B cell (primary cell): ENCODE measurements around the gene SIKE1. TPM values are rescaled to one million over a fixed set of nuclear protein-coding genes. Genes with fewer than 3 reads are reported as not detected.
"Not testable (repeated sequence)": the region's sequence is repeated elsewhere in the genome, so short reads cannot be mapped to it uniquely, and the experiment has no call there.

ENCODE experiments used
- ATAC-seq: fragments of 200-7000 bp; cut with Tn5 transposase; one replicate; pipeline ENCODE4 v1.10.0; 2021; ENCODE audit warnings: low read depth, mild to moderate bottlenecking, moderate number of reproducible peaks, moderate library complexity
- CTCF ChIA-PET: fragments of 350-600 bp; sonication (Branson Sonifier 250); formaldehyde crosslinking; loops from one replicate; lab custom pipeline; 2021; ENCODE audit warnings: antibody characterized with exemption, inconsistent platforms; lab: Charles Lee
- POLR2A ChIA-PET: fragments of 350-600 bp; sonication (Branson Sonifier 250); formaldehyde crosslinking; loops from one replicate; lab custom pipeline; 2021; ENCODE audit warnings: antibody characterized with exemption; lab: Charles Lee
- DNase-seq: peaks from one replicate; pipeline ENCODE4 v3.0.0; 2013
- H2AFZ ChIP-seq: 2 replicates; pipeline ENCODE4 v1.6.1; 2012; ENCODE audit warnings: mild to moderate bottlenecking, low read depth, low read length; ENCODE audit not compliant: insufficient read depth, poor library complexity, severe bottlenecking
- H3K27ac ChIP-seq, 2 donors: 1 replicate in 1 of 2; 2 replicates in 1 of 2; pipeline ENCODE4 v1.5.1; 2012 to 2013; ENCODE audit warnings: low read length in 2 of 2, mild to moderate bottlenecking in 2 of 2, moderate library complexity in 1 of 2
- H3K27me3 ChIP-seq, 4 experiments: fragments of 200-600 bp in 1 of 4; sonication (generic) in 1 of 4; replicated peaks in 1 of 4; 1 replicate in 2 of 4; 2 replicates in 2 of 4; pipeline versions ENCODE4 v1.6.1 to v1.7.0; 2013 to 2016; ENCODE audit warnings: low read length in 3 of 4, mild to moderate bottlenecking in 2 of 4, mixed read lengths in 1 of 4, moderate library complexity in 1 of 4; ENCODE audit not compliant: insufficient read depth in 4 of 4, control insufficient read depth in 3 of 4; ENCODE audit errors: control extremely low read depth in 1 of 4
- H3K36me3 ChIP-seq, 2 experiments: replicated peaks in 1 of 2; 1 replicate in 1 of 2; 2 replicates in 1 of 2; pipeline versions ENCODE4 v1.6.1 to v1.7.1; 2013; ENCODE audit warnings: low read length in 1 of 2; ENCODE audit not compliant: insufficient read depth in 2 of 2, control insufficient read depth in 1 of 2; ENCODE audit errors: control extremely low read depth in 1 of 2, extremely low read depth in 1 of 2
- H3K4me1 ChIP-seq, 2 donors: fragments of 200-600 bp in 1 of 2; sonication (generic) in 1 of 2; 1 replicate in 1 of 2; 2 replicates in 1 of 2; pipeline versions ENCODE4 v1.5.1 to v1.6.1; 2013 to 2017; ENCODE audit warnings: low read length in 2 of 2; ENCODE audit not compliant: control insufficient read depth in 2 of 2, insufficient read depth in 2 of 2
- H3K4me2 ChIP-seq: replicated peaks from 2 replicates; pipeline ENCODE3; 2012; ENCODE audit warnings: mild to moderate bottlenecking, low read depth, low read length; ENCODE audit not compliant: poor library complexity, severe bottlenecking
- H3K4me3 ChIP-seq, 5 experiments: fragments of 200-600 bp in 1 of 5; sonication (generic) in 1 of 5; 1 replicate in 3 of 5; 2 replicates in 2 of 5; pipeline versions ENCODE4 v1.5.1 to v1.7.0; 2011 to 2016; ENCODE audit warnings: low read length in 4 of 5, mild to moderate bottlenecking in 4 of 5, low read depth in 2 of 5, control low read depth in 1 of 5, moderate library complexity in 1 of 5; ENCODE audit not compliant: insufficient read depth in 1 of 5; ENCODE audit errors: control extremely low read depth in 1 of 5, extremely low read depth in 1 of 5
- H3K79me2 ChIP-seq: fragments of 200-600 bp; sonication (generic); one replicate; pipeline ENCODE4 v1.6.0; 2016; ENCODE audit warnings: low read length; ENCODE audit not compliant: control insufficient read depth, insufficient read depth
- H3K9ac ChIP-seq: fragments of 200-600 bp; sonication (generic); 2 replicates; pipeline ENCODE4 v1.6.1; 2017; ENCODE audit warnings: mild to moderate bottlenecking, low read length, moderate library complexity
- H3K9me3 ChIP-seq, 3 donors: one replicate each; pipeline versions ENCODE4 v1.6.1 to v1.7.1; 2013; ENCODE audit warnings: low read length in 2 of 3; ENCODE audit not compliant: control insufficient read depth in 2 of 3, insufficient read depth in 1 of 3; ENCODE audit errors: control extremely low read depth in 1 of 3
- H4K20me1 ChIP-seq: 2 replicates; pipeline ENCODE4 v1.6.0; 2012; ENCODE audit warnings: mild to moderate bottlenecking, low read length; ENCODE audit not compliant: insufficient read depth, control insufficient read depth, poor library complexity, severe bottlenecking
- H3K27ac Mint-ChIP-seq: one replicate; pipeline ENCODE4 v1.8.0; 2021; ENCODE audit warnings: mixed read lengths
- H3K27me3 Mint-ChIP-seq: one replicate; pipeline ENCODE4 v1.8.0; 2021; ENCODE audit warnings: mixed read lengths
- H3K4me1 Mint-ChIP-seq: one replicate; pipeline ENCODE4 v1.8.0; 2021; ENCODE audit warnings: mixed read lengths
- H3K4me3 Mint-ChIP-seq: one replicate; pipeline ENCODE4 v1.8.0; 2021; ENCODE audit warnings: mixed read lengths
- H3K9me3 Mint-ChIP-seq: one replicate; pipeline ENCODE4 v1.8.0; 2022; ENCODE audit warnings: mixed read lengths; ENCODE audit not compliant: insufficient read depth
- EZH2 ChIP-seq: IDR thresholded peaks from 2 replicates; pipeline ENCODE4 v1.6.1; 2012; ENCODE audit warnings: borderline replicate concordance, low read depth, mild to moderate bottlenecking, moderate library complexity, low read length; ENCODE audit not compliant: insufficient read depth, poor library complexity, severe bottlenecking
- WGBS: methylation state at CpG from one replicate; pipeline ENCODE4 v1.1.5; 2013; ENCODE audit warnings: missing lambda C conversion rate; ENCODE audit not compliant: insufficient coverage; 5-methylcytosine and 5-hydroxymethylcytosine counted together
- intact Hi-C: fragments of 100-400 bp; cut with micrococcal nuclease; formaldehyde crosslinking; loops from one replicate; pipeline ENCODE4 v1.10.0; 2022
- polyA plus RNA-seq: library from polyadenylated mRNA; depleted of rRNA; stranded (reverse); fragments of >200 nt; gene quantifications from 2 replicates; pipeline ENCODE4 v1.2.3, GENCODE V29; 2012
- total RNA-seq, 2 donors: library from RNA; stranded (reverse); fragments of 120-200 nt in 1 of 2; gene quantifications; 1 replicate in 1 of 2; 2 replicates in 1 of 2; pipeline versions ENCODE4 v1.2.3 to v1.2.4, GENCODE V29; 2013 to 2022
- TF ChIP-seq, protein P1 (sequence below): fragments of 200-600 bp; IDR thresholded peaks from one replicate; pipeline ENCODE4 v1.8.0; 2022; ENCODE audit warnings: antibody characterized with exemption, mild to moderate bottlenecking

SIKE1 gene
- total and polyA plus RNA-seq, 2 donors (not counting 1 experiment from before 2014, with no cell fraction given) = 18.4 to 47.8 TPM

DNA sequence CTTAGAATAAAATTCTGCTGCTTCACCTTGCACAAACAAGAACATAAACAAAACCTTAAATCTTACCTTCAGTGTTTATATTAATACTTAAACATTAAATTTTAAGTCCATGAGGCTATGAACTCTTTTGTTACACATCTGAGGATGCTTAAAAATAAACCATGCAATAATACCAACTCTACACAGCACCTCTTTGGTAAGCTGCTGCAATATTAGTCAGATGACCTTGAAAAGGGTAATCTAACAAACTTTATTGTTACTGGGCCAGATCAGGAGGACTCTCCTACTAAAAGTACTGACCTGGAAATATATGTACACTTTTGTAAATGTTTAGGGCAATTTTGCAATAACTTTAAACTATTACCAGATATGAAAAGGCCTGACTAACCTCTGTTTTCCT lies 763 bp downstream of the SIKE1 start:
- no peak for DNase-seq
- no peak for ATAC-seq
- H3K9me3 Mint-ChIP-seq = no peaks in the 10 kb centered on the region
- Histone ChIP-seq H3K4me3 (peak overlapping the region; percentile 94 to 99 (median 96)), H3K9ac (peak overlapping the region; percentile 88), H3K4me1 (peaks cover 9 to 10% of the 10 kb centered on the region in 2 donors), H2AFZ (peak overlapping the region; percentile 87), H3K36me3 (peaks cover 4 to 32% of the 10 kb centered on the region in 2 experiments), H3K9me3 (peaks cover 0 to 1% (median 0%) of the 10 kb centered on the region in 3 donors), H3K27ac (peak overlapping the region; percentile 75 to 84), H3K4me2 (peak overlapping the region; percentile 80), H4K20me1 (no peaks in the 10 kb centered on the region), H3K27me3 (no peaks in the 10 kb centered on the region), H3K79me2 (peaks cover 18% of the 10 kb centered on the region)
- intact Hi-C loops = loop anchor here (1.0 kb wide), 5 partner anchors 21 to 268 kb away; partner anchors contain the start of genes BCAS2, DENND2C, NRAS and TRIM33
- peaks cover 26% of the 10 kb centered on the region for H3K4me1 Mint-ChIP-seq
- H3K27me3 Mint-ChIP-seq = peaks cover 3% of the 10 kb centered on the region
- TF ChIP-seq, protein P1, sequence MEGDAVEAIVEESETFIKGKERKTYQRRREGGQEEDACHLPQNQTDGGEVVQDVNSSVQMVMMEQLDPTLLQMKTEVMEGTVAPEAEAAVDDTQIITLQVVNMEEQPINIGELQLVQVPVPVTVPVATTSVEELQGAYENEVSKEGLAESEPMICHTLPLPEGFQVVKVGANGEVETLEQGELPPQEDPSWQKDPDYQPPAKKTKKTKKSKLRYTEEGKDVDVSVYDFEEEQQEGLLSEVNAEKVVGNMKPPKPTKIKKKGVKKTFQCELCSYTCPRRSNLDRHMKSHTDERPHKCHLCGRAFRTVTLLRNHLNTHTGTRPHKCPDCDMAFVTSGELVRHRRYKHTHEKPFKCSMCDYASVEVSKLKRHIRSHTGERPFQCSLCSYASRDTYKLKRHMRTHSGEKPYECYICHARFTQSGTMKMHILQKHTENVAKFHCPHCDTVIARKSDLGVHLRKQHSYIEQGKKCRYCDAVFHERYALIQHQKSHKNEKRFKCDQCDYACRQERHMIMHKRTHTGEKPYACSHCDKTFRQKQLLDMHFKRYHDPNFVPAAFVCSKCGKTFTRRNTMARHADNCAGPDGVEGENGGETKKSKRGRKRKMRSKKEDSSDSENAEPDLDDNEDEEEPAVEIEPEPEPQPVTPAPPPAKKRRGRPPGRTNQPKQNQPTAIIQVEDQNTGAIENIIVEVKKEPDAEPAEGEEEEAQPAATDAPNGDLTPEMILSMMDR = no peak
- TF ChIP-seq EZH2 = no peak
- peak overlapping the region; percentile 100 for H3K4me3 Mint-ChIP-seq
- H3K27ac Mint-ChIP-seq = peak overlapping the region; percentile 98
- ChIA-PET POLR2A (interaction anchor here (1.7 kb wide), 1 partner anchor 22 kb away, joined by 6 read pairs; the partner anchor contains the start of gene CSDE1), CTCF (no interaction called here)

DNA sequence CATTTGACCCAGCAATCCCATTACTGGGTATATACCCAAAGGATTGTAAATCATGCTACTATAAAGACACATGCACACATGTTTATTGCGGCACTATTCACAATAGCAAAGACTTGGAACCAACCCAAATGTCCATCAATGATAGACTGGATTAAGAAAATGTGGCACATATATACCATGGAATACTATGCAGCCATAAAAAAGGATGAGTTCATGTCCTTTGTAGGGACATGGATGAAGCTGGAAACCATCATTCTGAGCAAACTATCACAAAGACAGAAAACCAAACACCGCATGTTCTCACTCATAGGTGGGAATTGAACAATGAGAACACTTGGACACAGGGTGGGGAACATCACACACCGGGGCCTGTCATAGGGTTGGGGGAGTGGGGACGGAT lies 3.8 kb downstream of the SIKE1 start:
- H3K4me3 Mint-ChIP-seq, H3K4me2 ChIP-seq, CTCF ChIA-PET, H3K27me3 Mint-ChIP-seq, H3K9me3 Mint-ChIP-seq, H2AFZ ChIP-seq, H3K27me3 ChIP-seq, intact Hi-C loops, POLR2A ChIA-PET, H3K4me3 ChIP-seq, H3K4me1 ChIP-seq, H3K9ac ChIP-seq, H3K9me3 ChIP-seq, H4K20me1 ChIP-seq, H3K27ac Mint-ChIP-seq, DNase-seq, H3K27ac ChIP-seq, ATAC-seq: not testable (repeated sequence)
- WGBS = no CpG with 5 or more reads among the region's 4 CpGs
- peaks cover 26% of the 10 kb centered on the region for H3K4me1 Mint-ChIP-seq
- peaks cover 18% of the 10 kb centered on the region for H3K79me2 ChIP-seq
- peaks cover 8 to 56% of the 10 kb centered on the region in 2 experiments for H3K36me3 ChIP-seq
